Chondrocyte (in vitro differentiated cells): ENCODE results near the gene KCNQ1. TPM values are rescaled to one million over a fixed set of nuclear protein-coding genes. Genes with fewer than 3 reads are reported as not detected.
A peak's percentile ranks its signal among the peaks of the same experiment; 100 is the strongest.

Experiments used
- DNase-seq: peaks from one replicate; pipeline ENCODE4 v3.0.0; 2021; ENCODE audit warnings: mixed read lengths, low spot score
- H3K27ac Mint-ChIP-seq: one replicate; pipeline ENCODE4 v1.8.0; 2021; ENCODE audit warnings: mild to moderate bottlenecking, moderate library complexity, mixed read lengths; ENCODE audit not compliant: unreplicated experiment
- H3K27me3 Mint-ChIP-seq: 2 replicates; pipeline ENCODE4 v1.8.0; 2021; ENCODE audit warnings: low read depth, mixed read lengths
- H3K36me3 Mint-ChIP-seq: 2 replicates; pipeline ENCODE4 v1.8.0; 2021; ENCODE audit warnings: low read depth, mixed read lengths
- H3K4me1 Mint-ChIP-seq: 2 replicates; pipeline ENCODE4 v1.8.0; 2021; ENCODE audit warnings: low read depth, mild to moderate bottlenecking, mixed read lengths
- H3K4me3 Mint-ChIP-seq: one replicate; pipeline ENCODE4 v1.8.0; 2021; ENCODE audit warnings: mild to moderate bottlenecking, moderate library complexity, mixed read lengths; ENCODE audit not compliant: unreplicated experiment
- H3K9me3 Mint-ChIP-seq: 2 replicates; pipeline ENCODE4 v1.8.0; 2021; ENCODE audit warnings: low read depth, mixed read lengths
- total RNA-seq: library from RNA; stranded (reverse); gene quantifications from 3 replicates; pipeline ENCODE4 v1.2.1, GENCODE V29; 2021
- TF ChIP-seq, protein P1 (sequence below): fragments of 200-600 bp; sonication (generic); IDR thresholded peaks from 2 replicates; pipeline ENCODE4 v1.5.0; 2021; ENCODE audit warnings: antibody characterized with exemption, mild to moderate bottlenecking, moderate library complexity

The KCNQ1 gene
- total RNA-seq, 1 donor from 2014 or later: not detected

DNA sequence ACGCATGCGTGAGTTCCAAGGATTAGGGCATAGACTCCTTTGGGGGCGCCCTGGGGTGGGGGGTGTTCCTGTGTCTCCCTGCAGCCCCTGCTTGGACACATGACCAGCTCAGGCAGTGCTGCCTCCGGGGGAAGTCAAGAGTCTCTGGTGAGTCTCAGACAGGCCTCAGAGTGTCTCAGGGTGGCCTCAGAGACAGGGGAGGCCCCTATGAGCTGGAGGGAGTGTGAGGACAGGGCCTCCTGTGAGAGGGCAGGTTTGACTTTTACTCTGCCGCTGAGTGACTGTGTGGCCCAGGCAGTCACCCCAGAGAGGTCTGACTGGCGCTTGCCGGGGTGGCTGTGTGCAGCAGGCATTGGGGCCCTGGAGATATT is 296.2 kb downstream of the KCNQ1 start:
- TF ChIP-seq, protein P1, sequence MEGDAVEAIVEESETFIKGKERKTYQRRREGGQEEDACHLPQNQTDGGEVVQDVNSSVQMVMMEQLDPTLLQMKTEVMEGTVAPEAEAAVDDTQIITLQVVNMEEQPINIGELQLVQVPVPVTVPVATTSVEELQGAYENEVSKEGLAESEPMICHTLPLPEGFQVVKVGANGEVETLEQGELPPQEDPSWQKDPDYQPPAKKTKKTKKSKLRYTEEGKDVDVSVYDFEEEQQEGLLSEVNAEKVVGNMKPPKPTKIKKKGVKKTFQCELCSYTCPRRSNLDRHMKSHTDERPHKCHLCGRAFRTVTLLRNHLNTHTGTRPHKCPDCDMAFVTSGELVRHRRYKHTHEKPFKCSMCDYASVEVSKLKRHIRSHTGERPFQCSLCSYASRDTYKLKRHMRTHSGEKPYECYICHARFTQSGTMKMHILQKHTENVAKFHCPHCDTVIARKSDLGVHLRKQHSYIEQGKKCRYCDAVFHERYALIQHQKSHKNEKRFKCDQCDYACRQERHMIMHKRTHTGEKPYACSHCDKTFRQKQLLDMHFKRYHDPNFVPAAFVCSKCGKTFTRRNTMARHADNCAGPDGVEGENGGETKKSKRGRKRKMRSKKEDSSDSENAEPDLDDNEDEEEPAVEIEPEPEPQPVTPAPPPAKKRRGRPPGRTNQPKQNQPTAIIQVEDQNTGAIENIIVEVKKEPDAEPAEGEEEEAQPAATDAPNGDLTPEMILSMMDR: no peak
- DNase-seq: peak; percentile 72
- no peaks in the 10 kb centered on the region for H3K9me3 Mint-ChIP-seq
- peaks cover 21% of the 10 kb centered on the region for H3K4me1 Mint-ChIP-seq
- H3K27me3 Mint-ChIP-seq: no peaks in the 10 kb centered on the region
- no peaks in the 10 kb centered on the region for H3K36me3 Mint-ChIP-seq
- H3K4me3 Mint-ChIP-seq: no peak overlapping the region
- H3K27ac Mint-ChIP-seq: no peak overlapping the region

DNA sequence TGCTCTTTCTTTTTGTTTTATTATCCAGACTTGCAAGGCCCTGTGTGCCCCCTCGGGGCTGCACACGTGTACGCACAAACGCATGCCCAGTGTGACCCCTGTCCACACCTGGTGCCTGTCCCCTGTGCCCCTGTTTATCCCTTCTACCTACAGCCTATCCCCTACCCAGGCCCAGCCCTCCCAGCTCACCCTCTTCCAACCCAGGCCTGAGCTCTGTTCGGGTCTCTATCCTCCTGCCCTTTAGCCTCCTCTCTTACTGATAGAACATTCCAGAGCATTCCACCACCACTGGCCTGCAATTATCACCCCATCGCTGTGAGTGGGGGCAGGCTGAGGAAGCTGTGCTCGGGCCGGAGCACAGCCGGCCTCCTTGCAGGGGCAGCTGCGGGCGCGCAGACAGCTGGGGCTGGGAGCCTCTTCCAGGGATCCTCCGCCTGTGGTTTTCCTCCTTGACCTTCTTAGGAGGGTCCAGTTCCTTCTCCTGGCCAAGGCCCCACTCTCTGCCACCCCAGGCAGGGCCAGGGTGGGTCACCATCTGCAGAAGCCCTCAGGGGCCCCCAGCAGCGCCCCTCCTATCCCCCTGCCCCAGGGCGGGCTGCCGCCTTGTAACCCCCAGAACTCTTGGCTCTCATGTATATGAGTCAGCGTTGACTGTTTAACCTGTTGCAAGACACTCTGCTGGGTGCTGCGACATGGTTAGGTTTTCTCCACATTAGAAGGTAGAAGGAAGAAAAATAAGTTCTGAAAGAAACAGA is 296.7 kb downstream of the KCNQ1 start:
- TF ChIP-seq, protein P1: no peak
- H3K9me3 Mint-ChIP-seq: no peaks in the 10 kb centered on the region
- H3K4me1 Mint-ChIP-seq: peaks cover 21% of the 10 kb centered on the region
- no peaks in the 10 kb centered on the region for H3K27me3 Mint-ChIP-seq
- H3K4me3 Mint-ChIP-seq: no peak overlapping the region
- no peaks in the 10 kb centered on the region for H3K36me3 Mint-ChIP-seq
- peak; percentile 84 for DNase-seq
- peak overlapping the region; percentile 45 for H3K27ac Mint-ChIP-seq

DNA sequence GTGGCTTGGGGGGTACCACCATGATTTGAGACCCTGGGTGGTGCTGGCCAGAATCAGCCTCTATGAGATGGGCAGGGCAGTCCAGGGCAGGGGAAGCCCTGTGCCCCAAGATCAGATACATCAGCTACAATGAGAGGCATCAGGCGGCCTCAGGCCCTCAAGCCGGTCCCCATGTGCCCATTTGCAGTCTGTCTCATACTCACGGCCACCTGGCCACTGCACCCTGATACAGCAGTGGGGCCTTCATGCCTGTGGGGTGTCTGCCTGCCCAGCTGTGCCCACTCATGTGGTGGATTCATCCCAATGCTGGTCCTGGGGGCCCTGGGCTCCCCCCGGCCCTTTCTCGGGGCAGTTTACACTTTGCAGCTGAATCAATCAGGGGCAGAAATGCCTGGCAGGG is 297.4 kb downstream of the KCNQ1 start:
- TF ChIP-seq, protein P1: no peak
- Mint-ChIP-seq H3K9me3 (no peaks in the 10 kb centered on the region), H3K36me3 (no peaks in the 10 kb centered on the region), H3K27me3 (no peaks in the 10 kb centered on the region), H3K4me1 (peaks cover 21% of the 10 kb centered on the region), H3K27ac (peak overlapping the region; percentile 45), H3K4me3 (no peak overlapping the region)
- DNase-seq: peak; percentile 59

DNA sequence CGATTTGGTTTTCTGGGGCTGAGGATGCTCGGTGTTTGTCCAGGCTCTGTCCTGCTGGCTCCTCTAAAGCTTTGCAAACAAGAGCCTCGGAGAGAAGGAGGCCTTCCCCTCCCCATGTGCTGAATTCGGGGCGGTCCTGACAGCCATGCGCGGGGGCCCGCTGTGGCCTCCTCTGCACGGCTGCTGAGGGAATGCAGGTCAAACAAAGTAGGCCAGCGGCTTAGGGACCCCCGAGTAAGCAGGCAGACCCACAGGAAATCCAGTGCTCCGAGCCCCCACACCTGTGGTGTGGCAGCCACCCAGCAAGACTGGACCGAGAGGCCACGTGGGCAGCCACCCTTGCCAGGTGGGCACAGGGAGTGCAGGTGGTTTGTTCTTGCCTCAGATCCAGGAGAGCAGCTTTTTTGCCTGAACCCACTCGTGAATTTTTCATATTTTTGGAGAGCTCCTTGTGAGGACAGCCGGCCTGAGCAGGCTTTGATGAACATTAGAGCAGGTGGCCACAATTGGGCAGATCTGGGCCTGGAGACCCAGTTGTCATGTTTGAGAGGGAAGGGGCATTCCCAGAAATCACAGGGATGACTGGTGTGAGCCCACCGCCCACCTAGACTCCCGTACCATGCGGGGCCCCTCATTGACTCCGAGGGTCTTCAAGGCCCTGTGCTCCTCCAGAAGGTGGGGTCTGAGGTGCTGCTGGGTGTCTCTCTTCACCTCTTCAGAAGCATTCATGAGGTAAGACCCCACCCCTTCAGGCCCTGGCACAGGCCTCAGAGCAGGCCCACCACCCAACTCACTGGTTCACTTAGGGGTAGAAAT is 298.0 kb downstream of the KCNQ1 start:
- TF ChIP-seq, protein P1: no peak
- Mint-ChIP-seq H3K4me1 (peaks cover 17% of the 10 kb centered on the region), H3K36me3 (no peaks in the 10 kb centered on the region), H3K9me3 (no peaks in the 10 kb centered on the region), H3K27me3 (peaks cover 3% of the 10 kb centered on the region), H3K4me3 (no peak overlapping the region), H3K27ac (no peak overlapping the region)
- peak; percentile 65 for DNase-seq

DNA sequence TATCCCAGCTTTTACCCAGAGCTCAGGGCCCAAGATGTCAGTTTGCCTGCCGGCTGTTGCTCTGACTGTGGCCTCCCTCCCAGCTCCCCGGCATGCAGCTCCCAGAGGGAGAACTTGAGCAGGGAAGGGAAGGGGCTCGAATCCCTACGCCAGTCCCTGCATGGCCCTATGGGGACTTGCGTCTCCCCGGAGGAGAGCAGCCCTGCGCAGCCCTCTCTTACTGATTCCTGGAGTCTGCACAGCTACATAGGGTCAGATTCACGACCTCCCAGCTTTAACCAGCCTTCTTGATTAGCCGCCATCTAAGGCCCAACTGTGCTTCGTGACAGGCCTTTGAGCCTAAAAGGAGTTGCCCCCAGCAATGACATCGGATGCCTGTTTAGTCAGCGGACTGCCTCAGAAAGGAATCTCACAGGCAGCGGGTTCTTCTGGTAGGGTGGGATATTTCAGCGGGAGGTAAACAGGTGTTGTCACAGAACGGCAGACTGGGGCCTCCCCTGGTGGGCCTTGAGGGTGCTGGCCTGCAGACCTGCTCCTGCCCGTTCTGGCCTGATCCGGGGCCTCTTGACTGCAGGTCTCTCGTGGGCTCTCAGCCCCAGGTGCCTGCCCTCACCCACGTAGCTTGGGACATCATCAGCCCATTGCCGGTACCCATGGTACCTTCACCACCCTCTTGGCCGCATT is 298.8 kb downstream of the KCNQ1 start:
- Mint-ChIP-seq H3K27me3 (peaks cover 3% of the 10 kb centered on the region), H3K4me3 (no peak overlapping the region), H3K9me3 (no peaks in the 10 kb centered on the region), H3K36me3 (no peaks in the 10 kb centered on the region), H3K4me1 (peaks cover 14% of the 10 kb centered on the region), H3K27ac (no peak overlapping the region)
- DNase-seq: peak; percentile 68
- TF ChIP-seq, protein P1: no peak
